ENCODE results near the gene NFKBIL1.

GRCh38 chr6:31597006-31597405 lies 49.6 kb downstream of the NFKBIL1 start:
- peak in 5 of 6 experiments; percentile 16 to 53 (median 38) for TF ChIP-seq CTCF (IDR thresholded peaks at IDR 0.05)
- no peak for TF ChIP-seq POLR2A (IDR thresholded peaks at IDR 0.05)

All from adrenal gland (tissue), 5 donors.